Anterior cingulate cortex (tissue), 58 donors: ENCODE results near the gene XCL1.
"Not testable (repeated sequence)": the region's sequence is repeated elsewhere in the genome, so short reads cannot be mapped to it uniquely, and the experiment has no call there.

ENCODE experiments used
- DNase-seq, 58 donors: peaks; one replicate each; lab custom pipeline; 2025; lab: John Stamatoyannopoulos, UW

Gene XCL1, protein sequence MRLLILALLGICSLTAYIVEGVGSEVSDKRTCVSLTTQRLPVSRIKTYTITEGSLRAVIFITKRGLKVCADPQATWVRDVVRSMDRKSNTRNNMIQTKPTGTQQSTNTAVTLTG

GRCh38 chr1:168576245-168576688, at the start of gene XCL1:
Gene XCL1 (plus strand): TSS chr1:168576605. CDS start chr1:168576638, 33 bp downstream.
- DNase-seq = not testable (repeated sequence)

- DNase-seq = no peak
Observed at GRCh38 chr1:168529518-168529917, 46.9 kb upstream of the XCL1 start.

GRCh38 chr1:168531615-168532345, 44.6 kb upstream of the XCL1 start:
- no peak for DNase-seq

- DNase-seq = no peak
Observed at GRCh38 chr1:168535536-168535935, 40.9 kb upstream of the XCL1 start.

- DNase-seq = peak in 6 of 58 donors; percentile 0 to 22 (median 12)
Observed at GRCh38 chr1:168540798-168541197, 35.6 kb upstream of the XCL1 start.

GRCh38 chr1:168542978-168543377, 33.4 kb upstream of the XCL1 start:
- not testable (repeated sequence) for DNase-seq

DNA sequence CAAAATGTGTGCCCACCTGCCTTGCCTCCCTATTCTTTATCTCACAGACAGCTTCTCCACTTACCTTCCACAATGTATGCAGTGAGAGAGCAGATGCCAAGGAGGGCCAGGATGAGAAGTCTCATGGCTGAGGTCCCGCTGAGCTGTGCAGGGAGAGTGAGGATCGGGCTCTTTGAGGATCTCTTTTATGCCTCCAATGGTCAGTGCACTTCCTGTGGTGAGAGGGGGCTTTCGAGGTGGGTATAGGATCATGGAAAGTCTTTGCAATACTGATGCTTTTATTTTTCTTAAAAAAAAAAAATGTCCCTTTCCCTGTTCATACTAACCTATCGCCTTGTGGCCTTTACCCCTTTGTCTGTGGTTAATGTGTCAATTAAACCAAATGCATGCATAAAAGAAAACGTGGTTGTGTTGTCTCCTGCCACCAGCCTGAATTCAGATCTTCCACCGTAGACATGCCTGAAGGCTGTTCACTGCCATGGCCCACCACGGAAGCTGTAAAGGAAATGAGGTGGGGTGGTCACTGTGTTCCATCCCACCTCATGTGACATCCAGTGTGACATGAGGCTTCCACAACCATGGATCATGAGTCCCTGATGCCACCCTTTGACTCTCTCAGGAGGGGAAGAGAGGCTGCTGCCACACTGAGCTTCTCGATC, 32.4 kb upstream of the XCL1 start, which contains the start of gene XCL2:
XCL2 (minus strand) TSS at position 158 of the 659 bp plus-strand sequence; CDS start at position 125, 33 bp downstream.
- DNase-seq = not testable (repeated sequence)

- not testable (repeated sequence) for DNase-seq
Observed at GRCh38 chr1:168545678-168546552, 30.5 kb upstream of the XCL1 start.

- not testable (repeated sequence) for DNase-seq
Observed at GRCh38 chr1:168546553-168546895, 29.9 kb upstream of the XCL1 start.

DNA sequence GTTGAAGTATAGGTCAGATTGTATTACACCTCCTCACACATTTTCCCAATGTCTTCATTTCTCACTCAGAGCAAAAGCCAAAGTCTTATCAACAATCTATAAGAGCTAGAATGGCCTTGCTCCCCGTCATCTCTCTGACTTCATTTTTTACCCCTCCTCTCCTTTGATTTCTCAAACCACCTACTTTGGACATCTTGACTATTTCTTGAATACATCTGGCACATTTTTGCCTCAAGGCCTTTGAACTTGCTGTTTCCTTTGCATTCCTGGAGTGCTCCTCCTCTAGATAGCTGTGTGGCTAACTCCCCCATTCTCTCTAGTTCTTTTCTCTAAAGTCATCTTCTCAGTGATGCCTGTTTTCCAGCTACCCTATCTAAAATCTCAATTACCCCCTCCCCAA, 25.4 kb upstream of the XCL1 start:
- DNase-seq = no peak

GRCh38 chr1:168551688-168552087, 24.7 kb upstream of the XCL1 start:
- DNase-seq = no peak

GRCh38 chr1:168552961-168553360, 23.4 kb upstream of the XCL1 start:
- no peak for DNase-seq

DNA sequence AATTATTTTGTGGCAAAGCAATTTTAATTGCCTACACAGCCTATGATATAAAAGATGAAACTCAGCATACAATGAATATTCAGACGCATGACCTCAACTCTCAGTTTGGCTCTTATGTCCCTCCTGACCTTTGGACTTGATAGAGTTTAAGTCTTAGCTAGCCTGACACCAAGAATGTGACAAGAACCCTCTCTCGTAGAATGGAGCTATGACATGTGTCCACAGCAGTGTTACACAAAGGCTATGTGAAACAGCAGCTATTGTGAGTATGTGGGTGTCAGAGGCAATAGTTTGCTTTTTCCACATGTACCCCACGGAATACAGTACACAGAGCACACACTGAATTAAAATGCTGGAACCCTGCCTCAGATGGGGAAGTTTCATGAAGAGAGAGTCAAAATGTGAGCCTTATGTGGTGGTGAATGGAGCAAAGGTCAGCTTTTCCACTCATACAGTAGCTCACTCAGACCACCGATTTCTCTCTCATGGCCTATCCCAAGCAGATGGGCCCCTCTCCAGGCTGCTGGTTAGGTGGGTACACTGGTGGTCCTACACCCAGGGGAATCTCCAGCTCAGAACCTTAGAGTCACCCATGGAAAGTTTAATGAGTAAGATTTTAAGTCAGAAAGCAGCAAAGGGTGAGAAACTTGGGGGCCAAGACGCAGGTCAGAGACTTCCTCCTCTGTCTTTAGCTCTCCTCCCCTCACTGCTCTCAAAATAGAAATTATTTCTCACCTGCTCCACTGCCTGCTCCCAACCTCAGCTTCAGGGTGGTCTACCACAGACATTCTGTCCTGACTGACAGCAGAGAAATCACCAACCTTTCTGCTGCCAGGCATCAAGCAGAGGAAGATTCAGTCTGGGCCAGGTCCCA, 22.5 kb upstream of the XCL1 start:
- no peak for DNase-seq

GRCh38 chr1:168554603-168555483, 21.6 kb upstream of the XCL1 start:
- DNase-seq = no peak

- DNase-seq = no peak
Observed at GRCh38 chr1:168555508-168556046, 20.8 kb upstream of the XCL1 start.

DNA sequence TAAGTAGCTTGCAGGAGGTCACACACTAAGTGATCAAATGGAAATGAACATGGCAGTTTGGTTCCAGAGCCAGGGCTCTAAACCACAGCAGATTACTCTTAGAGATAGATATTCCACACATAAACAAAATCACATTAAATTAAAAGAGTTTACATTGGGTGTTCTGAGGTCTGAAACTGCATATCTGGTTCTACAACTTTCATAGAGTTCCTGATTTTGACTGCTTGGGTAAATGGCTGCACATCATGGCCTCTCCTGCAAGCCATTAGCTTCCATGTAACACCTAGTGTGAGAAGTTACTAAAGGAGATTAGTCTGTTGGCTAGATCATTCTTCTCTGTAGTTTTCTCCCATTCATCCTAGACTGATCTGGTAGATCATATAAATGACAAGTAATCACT, 19.8 kb upstream of the XCL1 start:
- DNase-seq = no peak

DNA sequence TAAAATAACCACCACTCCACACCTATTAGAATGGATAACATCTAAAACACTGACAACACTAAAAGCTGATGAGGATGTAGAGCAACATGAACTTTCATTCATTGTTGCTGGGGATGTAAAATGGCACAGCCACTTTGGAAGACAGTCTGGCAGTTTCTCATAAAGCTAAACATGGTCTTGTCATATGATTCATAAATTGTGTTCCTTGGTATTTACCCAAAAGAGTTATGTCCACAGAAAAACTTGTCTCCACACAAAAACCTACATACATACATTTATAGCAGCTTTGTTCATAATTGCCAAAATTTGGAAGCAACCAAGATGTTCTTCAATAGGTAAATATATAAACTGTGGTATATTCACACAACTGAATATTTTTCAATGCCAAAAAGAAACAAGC, 16.0 kb upstream of the XCL1 start:
- no peak for DNase-seq

GRCh38 chr1:168561989-168562388, 14.4 kb upstream of the XCL1 start:
- no peak for DNase-seq
